Kidney tubule cell (primary cell): ENCODE data around the gene CREBZF.
"Not testable (repeated sequence)": the region's sequence is repeated elsewhere in the genome, so short reads cannot be mapped to it uniquely, and the experiment has no call there.

Source experiments
- DNase-seq: peaks from one replicate; pipeline ENCODE4 v3.0.0-alpha.2; 2018; ENCODE audit warnings: low spot score

The CREBZF gene

DNA sequence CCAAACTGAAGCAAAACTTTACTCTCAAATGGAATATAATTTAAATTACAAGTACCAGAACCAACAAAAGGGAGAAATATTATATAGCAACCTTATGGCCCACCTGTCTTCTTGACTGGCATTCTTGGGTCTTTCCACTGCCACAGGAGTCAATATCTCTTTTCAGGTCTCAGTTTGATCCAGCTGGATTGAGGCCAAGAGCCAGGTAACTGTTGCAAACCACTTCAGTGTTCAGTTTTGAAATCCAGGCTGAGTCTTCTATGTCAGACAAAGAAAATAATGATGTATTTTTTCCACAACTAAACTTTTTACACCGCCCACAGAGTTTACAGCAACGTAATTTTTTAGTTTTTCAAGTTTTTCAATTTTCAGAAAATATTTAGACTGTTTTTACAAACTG, 38.4 kb downstream of the CREBZF start:
- DNase-seq, result no peak

- DNase-seq, result peak; percentile 15
These were observed 44.7 kb downstream of the CREBZF start for GRCh38 chr11:85620256-85620655.

GRCh38 chr11:85619499-85619898, 45.4 kb downstream of the CREBZF start:
- peak; percentile 69 for DNase-seq

DNA sequence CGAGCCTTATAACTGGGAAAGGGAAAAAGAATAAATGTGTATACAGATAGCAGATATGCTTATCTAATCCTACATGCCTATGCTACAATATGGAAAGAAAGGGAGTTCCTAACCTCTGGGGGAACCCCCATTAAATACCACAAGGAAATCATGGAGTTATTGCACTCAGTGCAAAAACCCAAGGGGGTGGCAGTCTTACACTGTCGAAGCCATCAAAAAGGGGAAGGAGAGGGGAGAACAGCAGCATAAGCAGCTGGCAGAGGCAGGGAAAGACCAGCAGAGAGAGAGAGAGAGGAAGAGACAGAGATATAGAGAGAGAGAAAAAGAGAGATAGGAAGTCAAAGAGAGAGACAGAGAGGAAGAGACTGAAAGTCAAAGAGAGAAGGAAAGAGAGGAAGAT, 53.3 kb downstream of the CREBZF start:
- DNase-seq, result not testable (repeated sequence)
